Panc1 (cell line): Measurements from ENCODE around the gene MAN1A1. TPM values are rescaled to one million over a fixed set of nuclear protein-coding genes. Genes with fewer than 3 reads are reported as not detected.

Experiments used
- ATAC-seq: fragments of 200-7000 bp; cut with Tn5 transposase; 2 replicates; pipeline ENCODE4 v1.9.1; 2020; ENCODE audit warnings: mild to moderate bottlenecking, moderate library complexity
- BruUV-seq: library from RNA; stranded (reverse); fragments of 400-500 nt; replicated peaks from 2 replicates; lab custom pipeline; 2021; lab: Mats Ljungman, UMichigan
- CTCF ChIA-PET: fragments of 300-600 bp; sonication (Branson Sonifier 250); formaldehyde crosslinking; loops from one replicate; lab custom pipeline; 2022; ENCODE audit warnings: antibody characterized with exemption; lab: Charles Lee
- POLR2A ChIA-PET: fragments of 300-600 bp; sonication (Branson Sonifier 250); formaldehyde crosslinking; loops from one replicate; lab custom pipeline; 2022; ENCODE audit warnings: antibody characterized with exemption; lab: Charles Lee
- DNase-seq: peaks from one replicate; pipeline ENCODE4 v3.0.0-alpha.2; 2010; ENCODE audit warnings: low read depth, low spot score
- H3K27ac ChIP-seq: 2 replicates; pipeline ENCODE4 v1.5.1; 2011; ENCODE audit warnings: mild to moderate bottlenecking, low read length, inconsistent platforms
- H3K27me3 ChIP-seq: fragments of 200-500 bp; sonication (Bioruptor generic); 2 replicates; pipeline ENCODE4 v1.6.0; 2014; ENCODE audit warnings: low read length, inconsistent platforms; ENCODE audit not compliant: control insufficient read depth, insufficient read depth
- H3K36me3 ChIP-seq: fragments of 200-500 bp; sonication (Bioruptor generic); 2 replicates; pipeline ENCODE4 v1.5.1; 2014; ENCODE audit warnings: inconsistent platforms, mild to moderate bottlenecking, low read length, moderate library complexity; ENCODE audit not compliant: control insufficient read depth, insufficient read depth
- H3K4me1 ChIP-seq: 2 replicates; pipeline ENCODE4 v1.5.1; 2011; ENCODE audit warnings: inconsistent platforms, mild to moderate bottlenecking, low read length, moderate library complexity; ENCODE audit not compliant: control insufficient read depth, insufficient read depth
- H3K4me3 ChIP-seq, 2 experiments: 2 replicates each; pipeline ENCODE4 v1.5.1; 2011 to 2012; ENCODE audit warnings: low read depth in 2 of 2, low read length in 2 of 2, mild to moderate bottlenecking in 2 of 2, inconsistent platforms in 1 of 2, moderate library complexity in 1 of 2
- H3K9me3 ChIP-seq: fragments of 200-500 bp; sonication (Bioruptor generic); 2 replicates; pipeline ENCODE4 v1.5.1; 2014; ENCODE audit warnings: low read depth, mild to moderate bottlenecking, inconsistent platforms, low read length, moderate library complexity; ENCODE audit not compliant: control insufficient read depth, insufficient read depth
- POLR2AphosphoS5 ChIP-seq: IDR thresholded peaks from 2 replicates; pipeline ENCODE4 v1.6.1; 2012; ENCODE audit warnings: mild to moderate bottlenecking, low read depth, low read length, moderate library complexity
- SIN3A ChIP-seq: IDR thresholded peaks from 2 replicates; pipeline ENCODE4 v1.6.1; 2012; ENCODE audit warnings: low read depth, mild to moderate bottlenecking, low read length, moderate library complexity, borderline replicate concordance; ENCODE audit not compliant: insufficient read depth
- TCF7L2 ChIP-seq: IDR thresholded peaks from 2 replicates; pipeline ENCODE4 v1.6.1; 2011; ENCODE audit warnings: mild to moderate bottlenecking, low read depth, low read length, inconsistent platforms
- in situ Hi-C: cut with HindIII; loops from 2 replicates; pipeline ENCODE4 v1.10.0; 2016; ENCODE audit warnings: low sequenced_read_pairs, low pct_unique_long_range_greater_than_20kb
- intact Hi-C: fragments of 100-400 bp; cut with micrococcal nuclease; formaldehyde crosslinking; loops from one replicate; pipeline ENCODE4 v1.10.0; 2022; ENCODE audit not compliant: unreplicated experiment
- total RNA-seq: library from RNA; stranded (reverse); gene quantifications from one replicate; pipeline ENCODE4 v1.2.1, GENCODE V29; 2021; ENCODE audit not compliant: unreplicated experiment
- TF ChIP-seq, protein P1 (sequence below): fragments of 450-650 bp; IDR thresholded peaks from 2 replicates; pipeline ENCODE4 v1.5.1; 2017; ENCODE audit warnings: mild to moderate bottlenecking
- TF ChIP-seq, protein P2 (sequence below), 2 experiments: IDR thresholded peaks; 2 replicates each; pipeline ENCODE4 v1.6.1; 2011 to 2012; ENCODE audit warnings: low read depth in 2 of 2, control low read depth in 1 of 2, low read length in 1 of 2, mild to moderate bottlenecking in 1 of 2, moderate library complexity in 1 of 2; ENCODE audit not compliant: insufficient read depth in 1 of 2

MAN1A1 gene
- total RNA-seq, 1 experiment from 2014 or later = 3.2 TPM

DNA sequence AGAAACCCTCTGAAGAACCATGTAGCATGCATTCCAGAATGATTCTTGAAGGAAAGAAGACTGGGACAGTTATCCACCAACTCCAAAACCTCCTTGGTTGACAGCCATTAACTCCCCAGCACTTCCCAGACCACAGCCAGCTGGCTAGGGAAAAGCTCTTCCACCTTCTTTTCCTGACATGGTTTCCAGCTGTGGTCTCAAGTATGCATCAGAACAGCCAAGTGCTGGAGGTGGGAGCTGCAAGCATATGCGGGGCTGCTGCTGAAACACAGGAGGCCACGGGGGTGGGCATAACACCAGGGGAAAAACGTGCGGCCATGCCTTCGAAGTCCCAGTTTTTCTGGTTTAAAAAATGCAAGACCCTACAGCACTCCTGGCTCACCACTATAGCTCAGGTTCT, 163.1 kb downstream of the MAN1A1 start:
- ChIA-PET POLR2A (no interaction called here), CTCF (no interaction called here)
- intact Hi-C loops = no loop called here
- TF ChIP-seq SIN3A (no peak), TCF7L2 (no peak), POLR2AphosphoS5 (no peak)
- TF ChIP-seq, protein P1, sequence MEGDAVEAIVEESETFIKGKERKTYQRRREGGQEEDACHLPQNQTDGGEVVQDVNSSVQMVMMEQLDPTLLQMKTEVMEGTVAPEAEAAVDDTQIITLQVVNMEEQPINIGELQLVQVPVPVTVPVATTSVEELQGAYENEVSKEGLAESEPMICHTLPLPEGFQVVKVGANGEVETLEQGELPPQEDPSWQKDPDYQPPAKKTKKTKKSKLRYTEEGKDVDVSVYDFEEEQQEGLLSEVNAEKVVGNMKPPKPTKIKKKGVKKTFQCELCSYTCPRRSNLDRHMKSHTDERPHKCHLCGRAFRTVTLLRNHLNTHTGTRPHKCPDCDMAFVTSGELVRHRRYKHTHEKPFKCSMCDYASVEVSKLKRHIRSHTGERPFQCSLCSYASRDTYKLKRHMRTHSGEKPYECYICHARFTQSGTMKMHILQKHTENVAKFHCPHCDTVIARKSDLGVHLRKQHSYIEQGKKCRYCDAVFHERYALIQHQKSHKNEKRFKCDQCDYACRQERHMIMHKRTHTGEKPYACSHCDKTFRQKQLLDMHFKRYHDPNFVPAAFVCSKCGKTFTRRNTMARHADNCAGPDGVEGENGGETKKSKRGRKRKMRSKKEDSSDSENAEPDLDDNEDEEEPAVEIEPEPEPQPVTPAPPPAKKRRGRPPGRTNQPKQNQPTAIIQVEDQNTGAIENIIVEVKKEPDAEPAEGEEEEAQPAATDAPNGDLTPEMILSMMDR = no peak
- TF ChIP-seq, protein P2, sequence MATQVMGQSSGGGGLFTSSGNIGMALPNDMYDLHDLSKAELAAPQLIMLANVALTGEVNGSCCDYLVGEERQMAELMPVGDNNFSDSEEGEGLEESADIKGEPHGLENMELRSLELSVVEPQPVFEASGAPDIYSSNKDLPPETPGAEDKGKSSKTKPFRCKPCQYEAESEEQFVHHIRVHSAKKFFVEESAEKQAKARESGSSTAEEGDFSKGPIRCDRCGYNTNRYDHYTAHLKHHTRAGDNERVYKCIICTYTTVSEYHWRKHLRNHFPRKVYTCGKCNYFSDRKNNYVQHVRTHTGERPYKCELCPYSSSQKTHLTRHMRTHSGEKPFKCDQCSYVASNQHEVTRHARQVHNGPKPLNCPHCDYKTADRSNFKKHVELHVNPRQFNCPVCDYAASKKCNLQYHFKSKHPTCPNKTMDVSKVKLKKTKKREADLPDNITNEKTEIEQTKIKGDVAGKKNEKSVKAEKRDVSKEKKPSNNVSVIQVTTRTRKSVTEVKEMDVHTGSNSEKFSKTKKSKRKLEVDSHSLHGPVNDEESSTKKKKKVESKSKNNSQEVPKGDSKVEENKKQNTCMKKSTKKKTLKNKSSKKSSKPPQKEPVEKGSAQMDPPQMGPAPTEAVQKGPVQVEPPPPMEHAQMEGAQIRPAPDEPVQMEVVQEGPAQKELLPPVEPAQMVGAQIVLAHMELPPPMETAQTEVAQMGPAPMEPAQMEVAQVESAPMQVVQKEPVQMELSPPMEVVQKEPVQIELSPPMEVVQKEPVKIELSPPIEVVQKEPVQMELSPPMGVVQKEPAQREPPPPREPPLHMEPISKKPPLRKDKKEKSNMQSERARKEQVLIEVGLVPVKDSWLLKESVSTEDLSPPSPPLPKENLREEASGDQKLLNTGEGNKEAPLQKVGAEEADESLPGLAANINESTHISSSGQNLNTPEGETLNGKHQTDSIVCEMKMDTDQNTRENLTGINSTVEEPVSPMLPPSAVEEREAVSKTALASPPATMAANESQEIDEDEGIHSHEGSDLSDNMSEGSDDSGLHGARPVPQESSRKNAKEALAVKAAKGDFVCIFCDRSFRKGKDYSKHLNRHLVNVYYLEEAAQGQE (IDR thresholded peaks at IDR 0.05; ENCODE audit: insufficient read depth in 1 of 2, low read depth in 2 of 2, low read length in 1 of 2) = no peak
- in situ Hi-C loops = no loop called here
- Histone ChIP-seq H3K36me3 (no peaks in the 10 kb centered on the region), H3K4me3 (no peak overlapping the region), H3K27me3 (no peaks in the 10 kb centered on the region; the same call in 1 of the 2 replicates), H3K4me1 (no peaks in the 10 kb centered on the region), H3K9me3 (no peaks in the 10 kb centered on the region), H3K27ac (no peak overlapping the region)
- BruUV-seq = no TSS peak
- DNase-seq = no peak
- ATAC-seq = no peak

DNA sequence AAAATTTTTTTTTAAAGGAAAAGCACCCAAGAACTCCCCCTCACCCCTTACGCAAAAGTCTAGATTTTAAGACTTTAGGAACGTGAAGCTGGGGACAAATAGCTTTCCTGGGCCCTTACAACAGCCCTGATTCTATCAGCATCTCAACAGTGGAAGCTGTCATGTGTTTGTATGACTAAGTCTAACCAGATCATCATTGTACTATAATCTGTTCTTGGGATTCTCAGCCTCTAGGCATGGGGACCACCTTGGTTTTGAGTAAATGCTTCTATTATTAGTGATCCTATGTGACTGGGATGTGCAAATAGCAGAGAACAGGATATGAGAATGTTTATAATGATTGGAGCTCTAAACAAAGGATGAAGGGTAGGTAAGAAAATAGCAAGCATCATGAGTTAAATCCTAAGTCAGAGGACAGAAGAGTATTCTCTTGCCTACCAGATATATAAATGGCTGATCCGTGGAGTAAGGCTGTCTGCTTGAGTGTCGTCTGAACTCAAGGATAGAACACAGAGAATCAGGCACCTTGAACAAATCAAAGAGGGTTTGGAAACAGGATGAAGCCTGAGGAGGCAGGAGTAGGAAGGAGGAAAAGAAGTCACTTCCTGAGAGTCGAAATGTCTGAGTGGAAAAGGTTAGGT, 165.4 kb downstream of the MAN1A1 start:
- in situ Hi-C loops = no loop called here
- POLR2A ChIA-PET = no interaction called here
- CTCF ChIA-PET = interaction anchor here (0.7 kb wide), 1 partner anchor 174 kb away, joined by 4 read pairs; no protein-coding TSS in a partner anchor
- no peak overlapping the region for H3K27ac ChIP-seq
- intact Hi-C loops = no loop called here
- H3K4me3 ChIP-seq = no peak overlapping the region
- DNase-seq (no peak), ATAC-seq (no peak)
- H3K4me1 ChIP-seq = no peaks in the 10 kb centered on the region
- no peaks in the 10 kb centered on the region for H3K36me3 ChIP-seq
- TF ChIP-seq POLR2AphosphoS5 (no peak), TCF7L2 (no peak), SIN3A (no peak)
- TF ChIP-seq, protein P1 = no peak
- TF ChIP-seq, protein P2 (IDR thresholded peaks at IDR 0.05; ENCODE audit: insufficient read depth in 1 of 2, low read depth in 2 of 2, low read length in 1 of 2) = no peak
- no peaks in the 10 kb centered on the region for H3K9me3 ChIP-seq
- no TSS peak for BruUV-seq
- H3K27me3 ChIP-seq = no peaks in the 10 kb centered on the region
